SK-N-SH (cell line): ENCODE data around the gene TMIE.

Source experiments
- CTCF ChIP-seq: fragments of 200-600 bp; sonication (generic); IDR thresholded peaks from 2 replicates; pipeline ENCODE4 v1.6.1; 2017; ENCODE audit warnings: antibody characterized with exemption, mild to moderate bottlenecking, moderate library complexity
- IRF3 ChIP-seq: fragments of 150-350 bp; IDR thresholded peaks from 2 replicates; pipeline ENCODE4 v1.6.1; 2016; ENCODE audit warnings: mild to moderate bottlenecking, low read depth, low read length
- POLR2AphosphoS5 ChIP-seq: IDR thresholded peaks from 2 replicates; pipeline ENCODE4 v1.6.1; 2012; ENCODE audit warnings: low read depth, low read length
- RXRA ChIP-seq: IDR thresholded peaks from 2 replicates; pipeline ENCODE4 v1.4.0; 2012; ENCODE audit warnings: low read depth, mild to moderate bottlenecking, borderline replicate concordance
- SMC3 ChIP-seq: IDR thresholded peaks from 2 replicates; pipeline ENCODE4 v1.6.1; 2012; ENCODE audit warnings: low read depth, low read length, improper control_type of control experiment

GRCh38 chr3:46692566-46692990 is 8.6 kb upstream of the TMIE start:
- no peak for TF ChIP-seq CTCF
- TF ChIP-seq POLR2AphosphoS5: no peak
- no peak for TF ChIP-seq SMC3
- no peak for TF ChIP-seq RXRA
- no peak for TF ChIP-seq IRF3
